ENCODE results near the gene GALNT10. TPM values are rescaled to one million over a fixed set of nuclear protein-coding genes. Genes with fewer than 3 reads are reported as not detected.

The GALNT10 gene
- total and polyA plus RNA-seq, 10 of the 15 experiments (the other 5 are each of a cell fraction or from before 2014, with no cell fraction given) = 3.9 to 35.4 (median 15.5) TPM

DNA sequence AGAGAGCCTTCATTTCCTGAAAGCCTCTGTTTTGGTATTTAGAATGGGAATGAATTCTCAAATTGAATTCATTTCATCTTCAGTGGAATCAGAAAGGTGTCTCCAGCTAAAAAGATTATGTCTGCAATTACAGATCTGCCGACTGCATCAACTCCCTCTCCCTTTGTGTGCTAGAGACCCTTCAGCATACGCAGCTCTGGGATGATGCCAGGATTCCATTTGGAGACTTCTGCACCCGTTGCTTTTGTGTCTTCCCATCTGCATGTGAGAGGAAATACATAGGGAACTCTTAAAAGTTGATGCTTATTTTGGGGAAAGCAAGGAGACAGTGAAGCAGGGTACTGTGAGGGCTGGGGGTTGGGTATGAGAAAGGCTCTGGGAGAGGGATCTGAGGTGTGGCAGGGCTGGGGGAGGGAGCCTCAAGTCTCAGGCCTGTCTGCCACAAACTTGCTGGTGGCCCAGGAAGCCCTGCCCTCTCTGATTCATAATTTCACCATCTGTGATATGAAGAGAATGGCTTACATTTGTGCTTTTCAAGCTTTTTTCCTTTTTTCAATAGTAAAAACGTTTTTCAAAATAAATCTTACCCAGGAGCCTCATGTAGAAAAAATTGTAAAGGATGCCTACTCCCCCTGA lies 165.6 kb downstream of the GALNT10 start:
- in situ Hi-C loops (cut with MboI) (no loop called here), intact Hi-C loops (cut with micrococcal nuclease; ENCODE audit: unreplicated experiment) (no loop called here)
- Histone ChIP-seq H3K9me3 (replicated peaks; ENCODE audit: control insufficient read depth, insufficient read depth, low read length) (no peaks in the 10 kb centered on the region), H3K79me2 (ENCODE audit: control insufficient read depth, insufficient read depth, low read length) (no peaks in the 10 kb centered on the region), H3K4me3 (no peak overlapping the region), H3K4me2 (ENCODE audit: control insufficient read depth, insufficient read depth) (no peak overlapping the region), H3K27me3 (replicated peaks in 1 of 2; ENCODE audit: control insufficient read depth in 2 of 2, insufficient read depth in 2 of 2, low read length in 1 of 2) (no peaks in the 10 kb centered on the region), H3K4me1 (ENCODE audit: control insufficient read depth, insufficient read depth, low read length) (peaks cover 5% of the 10 kb centered on the region; the same call in 1 of the 2 replicates), H4K20me1 (ENCODE audit: control insufficient read depth, insufficient read depth) (no peaks in the 10 kb centered on the region), H3K27ac (ENCODE audit: control insufficient read depth, insufficient read depth) (no peak overlapping the region), H2AFZ (ENCODE audit: control insufficient read depth, low read depth, low read length) (no peak overlapping the region), H3K36me3 (ENCODE audit: control insufficient read depth in 2 of 2, insufficient read depth in 2 of 2, low read length in 1 of 2) (no peaks in the 10 kb centered on the region; a peak in 1 of 4 replicates), H3K9ac (ENCODE audit: control insufficient read depth, insufficient read depth, low read length) (no peak overlapping the region)
- ChIA-PET POLR2A (no interaction called here), RAD21 (ENCODE audit: unreplicated experiment) (no interaction called here), CTCF (no interaction called here), SMC1A (ENCODE audit: uncharacterized antibody, unreplicated experiment) (interaction anchor here (2.2 kb wide), 1 partner anchor 9 kb away, joined by 6 read pairs; no protein-coding TSS in a partner anchor)
- 57% methylated on average over 4 of the region's 4 CpGs for WGBS (ENCODE audit: insufficient coverage, insufficient replicate concordance, low lambda C conversion rate, missing lambda C conversion rate)
- DNase-seq (ENCODE audit: low read depth, low spot score) (no peak), FAIRE-seq (no peak), ATAC-seq (no peak)
- TF ChIP-seq, protein P1, sequence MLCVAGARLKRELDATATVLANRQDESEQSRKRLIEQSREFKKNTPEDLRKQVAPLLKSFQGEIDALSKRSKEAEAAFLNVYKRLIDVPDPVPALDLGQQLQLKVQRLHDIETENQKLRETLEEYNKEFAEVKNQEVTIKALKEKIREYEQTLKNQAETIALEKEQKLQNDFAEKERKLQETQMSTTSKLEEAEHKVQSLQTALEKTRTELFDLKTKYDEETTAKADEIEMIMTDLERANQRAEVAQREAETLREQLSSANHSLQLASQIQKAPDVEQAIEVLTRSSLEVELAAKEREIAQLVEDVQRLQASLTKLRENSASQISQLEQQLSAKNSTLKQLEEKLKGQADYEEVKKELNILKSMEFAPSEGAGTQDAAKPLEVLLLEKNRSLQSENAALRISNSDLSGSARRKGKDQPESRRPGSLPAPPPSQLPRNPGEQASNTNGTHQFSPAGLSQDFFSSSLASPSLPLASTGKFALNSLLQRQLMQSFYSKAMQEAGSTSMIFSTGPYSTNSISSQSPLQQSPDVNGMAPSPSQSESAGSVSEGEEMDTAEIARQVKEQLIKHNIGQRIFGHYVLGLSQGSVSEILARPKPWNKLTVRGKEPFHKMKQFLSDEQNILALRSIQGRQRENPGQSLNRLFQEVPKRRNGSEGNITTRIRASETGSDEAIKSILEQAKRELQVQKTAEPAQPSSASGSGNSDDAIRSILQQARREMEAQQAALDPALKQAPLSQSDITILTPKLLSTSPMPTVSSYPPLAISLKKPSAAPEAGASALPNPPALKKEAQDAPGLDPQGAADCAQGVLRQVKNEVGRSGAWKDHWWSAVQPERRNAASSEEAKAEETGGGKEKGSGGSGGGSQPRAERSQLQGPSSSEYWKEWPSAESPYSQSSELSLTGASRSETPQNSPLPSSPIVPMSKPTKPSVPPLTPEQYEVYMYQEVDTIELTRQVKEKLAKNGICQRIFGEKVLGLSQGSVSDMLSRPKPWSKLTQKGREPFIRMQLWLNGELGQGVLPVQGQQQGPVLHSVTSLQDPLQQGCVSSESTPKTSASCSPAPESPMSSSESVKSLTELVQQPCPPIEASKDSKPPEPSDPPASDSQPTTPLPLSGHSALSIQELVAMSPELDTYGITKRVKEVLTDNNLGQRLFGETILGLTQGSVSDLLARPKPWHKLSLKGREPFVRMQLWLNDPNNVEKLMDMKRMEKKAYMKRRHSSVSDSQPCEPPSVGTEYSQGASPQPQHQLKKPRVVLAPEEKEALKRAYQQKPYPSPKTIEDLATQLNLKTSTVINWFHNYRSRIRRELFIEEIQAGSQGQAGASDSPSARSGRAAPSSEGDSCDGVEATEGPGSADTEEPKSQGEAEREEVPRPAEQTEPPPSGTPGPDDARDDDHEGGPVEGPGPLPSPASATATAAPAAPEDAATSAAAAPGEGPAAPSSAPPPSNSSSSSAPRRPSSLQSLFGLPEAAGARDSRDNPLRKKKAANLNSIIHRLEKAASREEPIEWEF (IDR thresholded peaks at IDR 0.05; ENCODE audit: insufficient replicate concordance, low read depth, low read length) = no peak
- TF ChIP-seq YBX1 (IDR thresholded peaks at IDR 0.05) (no peak), KDM1A (IDR thresholded peaks at IDR 0.05; ENCODE audit: borderline replicate concordance) (no peak), TCF7 (IDR thresholded peaks at IDR 0.05; ENCODE audit: borderline replicate concordance) (no peak), CBX3 (IDR thresholded peaks at IDR 0.05; ENCODE audit: borderline replicate concordance, low read depth) (no peak), IKZF1 (conservative IDR thresholded peaks at IDR 0.05) (no peak), NFIC (IDR thresholded peaks at IDR 0.05; ENCODE audit: low read depth, low read length) (no peak), FOXM1 (IDR thresholded peaks at IDR 0.05; ENCODE audit: low read depth, low read length) (no peak), BMI1 (IDR thresholded peaks at IDR 0.05; ENCODE audit: borderline replicate concordance) (no peak), HDAC6 (IDR thresholded peaks at IDR 0.05; ENCODE audit: unreplicated experiment) (no peak)
- TF ChIP-seq, protein P2, sequence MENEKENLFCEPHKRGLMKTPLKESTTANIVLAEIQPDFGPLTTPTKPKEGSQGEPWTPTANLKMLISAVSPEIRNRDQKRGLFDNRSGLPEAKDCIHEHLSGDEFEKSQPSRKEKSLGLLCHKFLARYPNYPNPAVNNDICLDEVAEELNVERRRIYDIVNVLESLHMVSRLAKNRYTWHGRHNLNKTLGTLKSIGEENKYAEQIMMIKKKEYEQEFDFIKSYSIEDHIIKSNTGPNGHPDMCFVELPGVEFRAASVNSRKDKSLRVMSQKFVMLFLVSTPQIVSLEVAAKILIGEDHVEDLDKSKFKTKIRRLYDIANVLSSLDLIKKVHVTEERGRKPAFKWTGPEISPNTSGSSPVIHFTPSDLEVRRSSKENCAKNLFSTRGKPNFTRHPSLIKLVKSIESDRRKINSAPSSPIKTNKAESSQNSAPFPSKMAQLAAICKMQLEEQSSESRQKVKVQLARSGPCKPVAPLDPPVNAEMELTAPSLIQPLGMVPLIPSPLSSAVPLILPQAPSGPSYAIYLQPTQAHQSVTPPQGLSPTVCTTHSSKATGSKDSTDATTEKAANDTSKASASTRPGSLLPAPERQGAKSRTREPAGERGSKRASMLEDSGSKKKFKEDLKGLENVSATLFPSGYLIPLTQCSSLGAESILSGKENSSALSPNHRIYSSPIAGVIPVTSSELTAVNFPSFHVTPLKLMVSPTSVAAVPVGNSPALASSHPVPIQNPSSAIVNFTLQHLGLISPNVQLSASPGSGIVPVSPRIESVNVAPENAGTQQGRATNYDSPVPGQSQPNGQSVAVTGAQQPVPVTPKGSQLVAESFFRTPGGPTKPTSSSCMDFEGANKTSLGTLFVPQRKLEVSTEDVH (IDR thresholded peaks at IDR 0.05; ENCODE audit: low read depth, partially characterized antibody) = no peak
- no TSS peak for BruUV-seq (replicated peaks)
